Common myeloid progenitor, CD34-positive (primary cell): ENCODE data around the gene PTPRD.
"Not testable (repeated sequence)": the region's sequence is repeated elsewhere in the genome, so short reads cannot be mapped to it uniquely, and the experiment has no call there.

Source experiments
- CTCF ChIA-PET: fragments of 350-600 bp; sonication (Branson Sonifier 250); formaldehyde crosslinking; loops from one replicate; lab custom pipeline; 2021; ENCODE audit warnings: antibody characterized with exemption; lab: Charles Lee
- POLR2A ChIA-PET: fragments of 350-600 bp; sonication (Branson Sonifier 250); formaldehyde crosslinking; loops from one replicate; lab custom pipeline; 2021; ENCODE audit warnings: antibody characterized with exemption; lab: Charles Lee
- DNase-seq, 3 donors: peaks; one replicate each; pipeline versions ENCODE4 v3.0.0 to v3.0.0-alpha.2; 2013
- H3K27ac ChIP-seq, 2 experiments: 1 replicate in 1 of 2; 2 replicates in 1 of 2; pipeline ENCODE4 v1.7.0; 2013; ENCODE audit warnings: inconsistent platforms in 2 of 2, low read length in 2 of 2, mild to moderate bottlenecking in 2 of 2, low read depth in 1 of 2, moderate library complexity in 1 of 2; ENCODE audit not compliant: severe bottlenecking in 2 of 2, insufficient read depth in 1 of 2, poor library complexity in 1 of 2
- H3K27me3 ChIP-seq, 5 experiments: replicated peaks in 2 of 5; 1 replicate in 3 of 5; 2 replicates in 2 of 5; pipeline versions ENCODE4 v1.6.1 to v1.7.0; 2013; ENCODE audit warnings: low read length in 4 of 5, mild to moderate bottlenecking in 2 of 5, moderate library complexity in 2 of 5, inconsistent platforms in 1 of 5; ENCODE audit not compliant: insufficient read depth in 5 of 5, control insufficient read depth in 4 of 5
- H3K36me3 ChIP-seq, 4 experiments: 1 replicate in 2 of 4; 2 replicates in 2 of 4; pipeline versions ENCODE4 v1.6.1 to v1.7.0; 2013; ENCODE audit warnings: low read length in 3 of 4, control low read depth in 1 of 4, mild to moderate bottlenecking in 1 of 4; ENCODE audit not compliant: control insufficient read depth in 4 of 4, insufficient read depth in 4 of 4
- H3K4me1 ChIP-seq, 4 experiments: 1 replicate in 3 of 4; 2 replicates in 1 of 4; pipeline versions ENCODE4 v1.6.1 to v1.7.1; 2013; ENCODE audit warnings: low read length in 3 of 4, mild to moderate bottlenecking in 3 of 4, control low read depth in 1 of 4, inconsistent platforms in 1 of 4, moderate library complexity in 1 of 4; ENCODE audit not compliant: control insufficient read depth in 4 of 4, insufficient read depth in 4 of 4; ENCODE audit errors: control extremely low read depth in 1 of 4
- H3K4me3 ChIP-seq, 7 experiments: 1 replicate in 4 of 7; 2 replicates in 3 of 7; pipeline versions ENCODE4 v1.5.1 to v1.7.0; 2013; ENCODE audit warnings: mild to moderate bottlenecking in 7 of 7, low read length in 6 of 7, moderate library complexity in 6 of 7, inconsistent platforms in 2 of 7, low read depth in 2 of 7, control low read depth in 1 of 7; ENCODE audit not compliant: insufficient read depth in 4 of 7, control insufficient read depth in 1 of 7; ENCODE audit errors: extremely low read depth in 1 of 7
- H3K9me3 ChIP-seq, 5 experiments: 1 replicate in 4 of 5; 2 replicates in 1 of 5; pipeline versions ENCODE4 v1.6.1 to v1.7.1; 2013; ENCODE audit warnings: low read length in 4 of 5, mild to moderate bottlenecking in 2 of 5, inconsistent platforms in 1 of 5, low read depth in 1 of 5, moderate library complexity in 1 of 5; ENCODE audit not compliant: control insufficient read depth in 4 of 5, insufficient read depth in 2 of 5; ENCODE audit errors: control extremely low read depth in 1 of 5
- WGBS: methylation state at CpG from one replicate; pipeline ENCODE4 v1.1.5; 2013; ENCODE audit not compliant: insufficient coverage; 5-methylcytosine and 5-hydroxymethylcytosine counted together

Gene PTPRD

DNA sequence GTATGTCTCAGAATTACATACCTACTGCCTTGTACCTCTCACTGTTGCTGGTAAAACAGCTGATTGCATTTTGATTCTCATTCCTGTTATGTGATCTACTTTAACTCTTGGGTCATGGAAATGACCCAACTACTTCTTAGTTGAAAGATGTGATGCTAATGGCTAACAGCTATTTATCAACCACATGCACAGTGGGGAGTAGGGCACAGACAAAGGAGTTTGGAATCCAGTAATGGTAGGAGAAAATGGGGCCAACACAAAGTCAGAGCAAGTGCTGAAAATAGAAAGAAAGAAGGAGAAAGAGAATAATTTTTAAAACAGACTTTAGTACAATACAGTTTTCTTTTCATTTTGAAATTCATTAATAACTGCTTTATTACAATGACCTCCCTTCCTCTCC is 241.0 kb downstream of the PTPRD start:
- POLR2A ChIA-PET: no interaction called here
- H3K4me3 ChIP-seq: no peak overlapping the region
- H3K27ac ChIP-seq: no peak overlapping the region
- no peaks in the 10 kb centered on the region for H3K9me3 ChIP-seq
- peaks cover 0 to 6% (median 2%) of the 10 kb centered on the region in 5 experiments for H3K27me3 ChIP-seq
- DNase-seq: no peak
- H3K36me3 ChIP-seq: no peaks in the 10 kb centered on the region
- no peaks in the 10 kb centered on the region for H3K4me1 ChIP-seq
- CTCF ChIA-PET: no interaction called here

DNA sequence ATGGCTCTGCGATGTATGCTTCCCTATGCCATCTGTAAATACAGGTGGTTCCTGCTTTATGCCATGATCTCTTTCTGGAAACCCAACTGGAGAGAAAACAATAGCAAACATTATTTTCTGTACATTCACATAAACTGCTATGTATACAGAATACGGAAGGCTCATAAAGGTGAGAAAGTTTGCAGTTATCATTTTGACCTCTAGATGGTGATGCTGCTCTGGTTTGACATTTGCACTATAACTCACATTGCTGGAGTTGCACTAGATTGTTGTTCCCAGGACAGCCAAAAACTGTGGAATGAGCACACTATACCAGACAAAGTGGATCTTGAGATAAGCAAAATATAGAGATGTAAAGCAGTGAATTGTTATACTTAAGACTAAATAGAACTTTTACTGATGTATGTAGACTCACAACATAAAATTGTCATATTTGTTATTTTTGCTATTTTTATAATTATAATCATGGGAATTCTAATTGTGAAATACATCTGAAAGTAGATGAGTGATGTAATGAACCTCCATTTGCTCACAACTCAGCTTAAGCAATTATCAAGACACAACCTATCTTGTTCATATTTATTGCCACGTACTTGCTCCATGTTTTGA is 246.5 kb downstream of the PTPRD start:
- no peak overlapping the region for H3K4me3 ChIP-seq
- no peaks in the 10 kb centered on the region for H3K9me3 ChIP-seq
- DNase-seq: peak; percentile 22 to 44 (median 40)
- no peaks in the 10 kb centered on the region for H3K36me3 ChIP-seq
- H3K27ac ChIP-seq: no peak overlapping the region
- no peaks in the 10 kb centered on the region for H3K4me1 ChIP-seq
- H3K27me3 ChIP-seq: peaks cover 0 to 6% (median 2%) of the 10 kb centered on the region in 5 experiments
- CTCF ChIA-PET: no interaction called here
- 50% methylated on average over 2 of the region's 3 CpGs for WGBS
- POLR2A ChIA-PET: no interaction called here

DNA sequence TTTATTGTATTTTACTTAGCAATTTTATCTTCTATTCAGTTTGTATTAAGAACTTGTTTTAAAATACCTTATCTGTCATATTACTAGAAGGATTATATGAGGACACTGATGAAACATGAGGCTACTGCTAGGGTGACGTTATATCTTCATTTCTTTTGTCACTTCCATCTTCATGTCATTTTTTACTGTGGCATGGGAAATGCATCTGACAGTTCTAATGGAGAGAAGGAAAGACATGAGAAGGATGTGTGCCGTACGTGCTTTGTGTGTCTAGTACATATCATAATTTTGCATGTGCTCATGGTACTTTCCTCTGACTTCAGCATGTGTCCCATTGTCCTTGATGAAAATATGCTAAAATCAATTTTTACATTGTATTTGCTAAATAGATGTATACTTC is 258.2 kb downstream of the PTPRD start:
- ChIA-PET POLR2A (no interaction called here), CTCF (no interaction called here)
- Histone ChIP-seq H3K9me3 (no peaks in the 10 kb centered on the region), H3K27ac (no peak overlapping the region), H3K27me3 (no peaks in the 10 kb centered on the region), H3K4me3 (no peak overlapping the region), H3K4me1 (no peaks in the 10 kb centered on the region), H3K36me3 (no peaks in the 10 kb centered on the region)
- WGBS: 86% methylated on average over 2 of the region's 3 CpGs
- no peak for DNase-seq

DNA sequence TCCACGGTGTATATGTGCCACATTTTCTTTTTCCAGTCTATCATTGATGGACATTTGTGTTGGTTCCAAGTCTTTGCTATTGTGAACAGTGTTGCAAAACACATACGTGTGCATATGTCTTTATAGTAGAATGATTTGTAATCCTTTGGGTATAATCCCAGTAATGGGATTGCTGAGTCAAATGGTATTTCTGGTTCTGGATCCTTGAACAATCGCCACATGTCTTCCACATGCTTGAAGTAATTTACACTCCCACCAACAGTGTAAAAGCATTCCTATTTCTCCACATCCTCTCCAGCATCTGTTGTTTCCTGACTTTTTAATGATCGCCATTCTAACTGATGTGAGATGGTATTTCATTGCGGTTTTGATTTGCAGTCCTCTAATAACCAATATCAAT is 267.2 kb downstream of the PTPRD start:
- H3K9me3 ChIP-seq, DNase-seq, POLR2A ChIA-PET, H3K27me3 ChIP-seq, CTCF ChIA-PET, H3K36me3 ChIP-seq, H3K4me3 ChIP-seq, H3K27ac ChIP-seq, H3K4me1 ChIP-seq: not testable (repeated sequence)
- WGBS: 83% methylated on average over 1 of the region's 5 CpGs

DNA sequence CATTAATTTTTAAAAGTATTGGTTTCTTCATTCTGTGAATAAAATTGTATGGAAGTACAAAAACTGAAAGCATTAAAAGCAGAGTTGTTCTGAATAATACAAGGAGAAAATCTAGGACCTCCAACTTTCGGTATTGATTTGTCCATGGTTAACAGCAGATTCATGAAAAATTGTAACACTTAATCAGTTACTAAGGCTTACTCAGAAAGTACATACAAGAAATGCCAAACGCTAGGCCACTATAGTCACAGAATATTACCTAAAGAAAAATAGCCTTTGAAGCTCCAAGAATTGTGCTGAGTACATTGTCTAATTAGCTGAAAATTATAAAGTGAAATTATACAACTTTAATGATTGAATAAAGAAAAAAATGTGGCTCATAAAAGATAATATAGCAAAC is 271.7 kb downstream of the PTPRD start:
- ChIA-PET POLR2A (interaction anchor here (0.7 kb wide), 1 partner anchor 260 kb away, joined by 4 read pairs; no protein-coding TSS in a partner anchor), CTCF (no interaction called here)
- no peaks in the 10 kb centered on the region for H3K36me3 ChIP-seq
- no peak overlapping the region for H3K27ac ChIP-seq
- DNase-seq: no peak
- H3K9me3 ChIP-seq: peaks cover 0 to 1% (median 0%) of the 10 kb centered on the region in 5 experiments
- WGBS: no CpG with 5 or more reads among the region's 2 CpGs
- no peaks in the 10 kb centered on the region for H3K27me3 ChIP-seq
- H3K4me3 ChIP-seq: no peak overlapping the region
- no peaks in the 10 kb centered on the region for H3K4me1 ChIP-seq

DNA sequence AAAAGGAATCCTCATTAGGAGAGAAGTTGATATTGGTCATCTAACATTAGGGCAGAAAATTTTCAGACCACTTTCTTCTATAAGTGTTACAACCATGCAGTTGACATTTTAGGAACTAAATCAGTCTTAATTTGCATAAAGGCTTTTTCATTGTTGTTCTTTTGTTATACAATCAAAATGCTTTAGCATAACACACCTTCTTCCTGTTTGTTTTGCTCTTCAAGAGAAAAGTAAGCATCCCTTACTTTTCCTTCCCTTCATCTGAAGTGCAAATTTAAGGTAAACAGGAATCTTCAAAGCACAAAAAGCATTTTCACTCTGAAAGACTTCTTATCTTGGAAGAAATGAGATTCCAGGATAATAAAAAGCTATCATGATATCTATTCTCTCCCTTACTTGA is 273.6 kb downstream of the PTPRD start:
- Histone ChIP-seq H3K27me3 (no peaks in the 10 kb centered on the region), H3K27ac (no peak overlapping the region), H3K4me1 (no peaks in the 10 kb centered on the region), H3K36me3 (no peaks in the 10 kb centered on the region), H3K9me3 (no peaks in the 10 kb centered on the region), H3K4me3 (no peak overlapping the region)
- DNase-seq: no peak
- POLR2A ChIA-PET: no interaction called here
- CTCF ChIA-PET: no interaction called here

DNA sequence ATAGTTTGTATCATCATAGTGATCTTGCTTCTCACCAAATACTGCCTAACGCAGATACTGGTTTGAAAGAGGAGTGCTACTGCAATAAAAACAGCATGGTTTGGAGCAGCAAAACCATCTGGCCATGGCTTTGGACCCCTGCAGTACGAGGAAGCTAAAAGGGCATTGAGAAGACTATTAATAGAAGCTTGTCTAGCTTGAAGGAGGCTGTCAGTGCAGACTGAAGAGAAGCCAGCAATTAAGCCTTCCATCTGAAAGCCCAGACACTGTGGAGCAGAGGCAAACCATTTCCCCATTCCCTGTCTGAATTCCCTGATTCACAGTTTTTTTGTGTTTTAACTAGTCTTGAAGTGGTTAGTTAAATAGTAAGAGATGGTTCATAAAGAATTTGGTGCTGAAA is 281.6 kb downstream of the PTPRD start:
- POLR2A ChIA-PET: no interaction called here
- H3K4me3 ChIP-seq: no peak overlapping the region

More for the DNA sequence above, 281.6 kb downstream of the PTPRD start:
- DNase-seq: no peak
- Histone ChIP-seq H3K9me3 (no peaks in the 10 kb centered on the region), H3K27me3 (no peaks in the 10 kb centered on the region), H3K4me1 (no peaks in the 10 kb centered on the region), H3K36me3 (no peaks in the 10 kb centered on the region), H3K27ac (no peak overlapping the region)
- 60% methylated on average over 2 of the region's 2 CpGs for WGBS
- CTCF ChIA-PET: no interaction called here
